Right kidney (tissue), 1 donor: ENCODE data around the gene TAF6.

Experiments
- DNase-seq: peaks from one replicate; pipeline ENCODE4 v3.0.0-alpha.2; 2016

TAF6 gene

GRCh38 chr7:100124301-100125230, 5.4 kb upstream of the TAF6 start:
- DNase-seq, result no peak

GRCh38 chr7:100122568-100122967, 3.4 kb upstream of the TAF6 start:
- no peak for DNase-seq

- no peak for DNase-seq
Measured at GRCh38 chr7:100122067-100122466, 2.9 kb upstream of the TAF6 start.

GRCh38 chr7:100120733-100121036, 1.5 kb upstream of the TAF6 start:
- no peak for DNase-seq

GRCh38 chr7:100119970-100120732, 993 bp upstream of the TAF6 start:
- no peak for DNase-seq

- no peak for DNase-seq
Measured at GRCh38 chr7:100118388-100119071, 628 bp downstream of the TAF6 start.

- DNase-seq, result no peak
Measured at GRCh38 chr7:100115026-100115425, 4.1 kb downstream of the TAF6 start.

GRCh38 chr7:100111914-100112313, 7.2 kb downstream of the TAF6 start:
- no peak for DNase-seq

- no peak for DNase-seq
Measured at GRCh38 chr7:100111156-100111555, 8.0 kb downstream of the TAF6 start.

- DNase-seq, result no peak
Measured at GRCh38 chr7:100109521-100110163, 9.5 kb downstream of the TAF6 start.

GRCh38 chr7:100107890-100108289, 11.3 kb downstream of the TAF6 start:
- DNase-seq, result no peak

- no peak for DNase-seq
Measured at GRCh38 chr7:100107125-100107737, 11.9 kb downstream of the TAF6 start.

- no peak for DNase-seq
Measured at GRCh38 chr7:100106633-100107032, 12.5 kb downstream of the TAF6 start.

GRCh38 chr7:100105534-100105933, 13.6 kb downstream of the TAF6 start:
- no peak for DNase-seq

GRCh38 chr7:100102950-100103840, 16.0 kb downstream of the TAF6 start:
- DNase-seq, result no peak

- DNase-seq, result peak; percentile 85
Measured at GRCh38 chr7:100101016-100101862, 17.9 kb downstream of the TAF6 start, which contains the start of the genes AP4M1 and MCM7. Gene AP4M1 (plus strand): TSS chr7:100101643. CDS start chr7:100101715, 72 bp downstream. Gene MCM7 (minus strand): TSS chr7:100101397. CDS start chr7:100101294, 103 bp downstream.

GRCh38 chr7:100100420-100101015, 18.6 kb downstream of the TAF6 start:
- DNase-seq, result peak; percentile 94

GRCh38 chr7:100099452-100099851, 19.7 kb downstream of the TAF6 start:
- DNase-seq, result no peak

GRCh38 chr7:100098913-100099312, 20.2 kb downstream of the TAF6 start:
- no peak for DNase-seq
